ENCODE measurements around the gene EFNB2.

Gene EFNB2

DNA sequence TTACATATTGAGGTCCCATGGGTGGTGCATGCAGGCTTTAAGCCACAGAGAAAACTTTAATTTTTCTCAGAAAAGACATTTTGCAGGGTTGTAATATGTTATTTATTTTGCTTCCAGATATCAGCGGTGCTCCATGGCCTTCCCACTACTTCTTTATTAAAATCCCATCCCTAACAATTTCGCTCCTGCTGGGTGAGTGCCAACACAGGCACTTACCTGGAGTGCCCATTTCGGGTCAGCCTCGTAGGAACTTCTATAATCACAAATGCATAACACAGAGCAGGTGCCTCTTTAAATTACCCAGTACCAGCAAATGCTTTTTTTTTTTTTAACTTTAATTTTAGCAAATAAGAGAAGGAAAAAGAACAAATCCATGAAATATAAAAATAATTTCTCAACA, 86.4 kb downstream of the EFNB2 start:
- no peak for TF ChIP-seq TCF12 (IDR thresholded peaks at IDR 0.05; ENCODE audit: low read depth)
- no peak for TF ChIP-seq CEBPB (IDR thresholded peaks at IDR 0.05)
- TF ChIP-seq TEAD4 (IDR thresholded peaks at IDR 0.05), result no peak
- no peak for TF ChIP-seq ZBTB7A (IDR thresholded peaks at IDR 0.05; ENCODE audit: low read depth)
- TF ChIP-seq FOXM1 (IDR thresholded peaks at IDR 0.05; ENCODE audit: borderline replicate concordance, low read depth), result no peak
- TF ChIP-seq EP300 (IDR thresholded peaks at IDR 0.05; ENCODE audit: borderline replicate concordance), result no peak
- TF ChIP-seq NFIC (IDR thresholded peaks at IDR 0.05), result no peak
- TF ChIP-seq, protein P1, sequence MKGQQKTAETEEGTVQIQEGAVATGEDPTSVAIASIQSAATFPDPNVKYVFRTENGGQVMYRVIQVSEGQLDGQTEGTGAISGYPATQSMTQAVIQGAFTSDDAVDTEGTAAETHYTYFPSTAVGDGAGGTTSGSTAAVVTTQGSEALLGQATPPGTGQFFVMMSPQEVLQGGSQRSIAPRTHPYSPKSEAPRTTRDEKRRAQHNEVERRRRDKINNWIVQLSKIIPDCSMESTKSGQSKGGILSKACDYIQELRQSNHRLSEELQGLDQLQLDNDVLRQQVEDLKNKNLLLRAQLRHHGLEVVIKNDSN (IDR thresholded peaks at IDR 0.05), result no peak
- no peak for TF ChIP-seq YY1 (IDR thresholded peaks at IDR 0.05; ENCODE audit: low read depth)
- TF ChIP-seq, protein P2, sequence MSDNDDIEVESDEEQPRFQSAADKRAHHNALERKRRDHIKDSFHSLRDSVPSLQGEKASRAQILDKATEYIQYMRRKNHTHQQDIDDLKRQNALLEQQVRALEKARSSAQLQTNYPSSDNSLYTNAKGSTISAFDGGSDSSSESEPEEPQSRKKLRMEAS (IDR thresholded peaks at IDR 0.05), result no peak
- no peak for TF ChIP-seq RAD21 (IDR thresholded peaks at IDR 0.05; ENCODE audit: low read depth)
- TF ChIP-seq TAF1 (IDR thresholded peaks at IDR 0.05; ENCODE audit: low read depth), result no peak
- TF ChIP-seq CREB1 (IDR thresholded peaks at IDR 0.05; ENCODE audit: low read depth), result no peak
- TF ChIP-seq, protein P3, sequence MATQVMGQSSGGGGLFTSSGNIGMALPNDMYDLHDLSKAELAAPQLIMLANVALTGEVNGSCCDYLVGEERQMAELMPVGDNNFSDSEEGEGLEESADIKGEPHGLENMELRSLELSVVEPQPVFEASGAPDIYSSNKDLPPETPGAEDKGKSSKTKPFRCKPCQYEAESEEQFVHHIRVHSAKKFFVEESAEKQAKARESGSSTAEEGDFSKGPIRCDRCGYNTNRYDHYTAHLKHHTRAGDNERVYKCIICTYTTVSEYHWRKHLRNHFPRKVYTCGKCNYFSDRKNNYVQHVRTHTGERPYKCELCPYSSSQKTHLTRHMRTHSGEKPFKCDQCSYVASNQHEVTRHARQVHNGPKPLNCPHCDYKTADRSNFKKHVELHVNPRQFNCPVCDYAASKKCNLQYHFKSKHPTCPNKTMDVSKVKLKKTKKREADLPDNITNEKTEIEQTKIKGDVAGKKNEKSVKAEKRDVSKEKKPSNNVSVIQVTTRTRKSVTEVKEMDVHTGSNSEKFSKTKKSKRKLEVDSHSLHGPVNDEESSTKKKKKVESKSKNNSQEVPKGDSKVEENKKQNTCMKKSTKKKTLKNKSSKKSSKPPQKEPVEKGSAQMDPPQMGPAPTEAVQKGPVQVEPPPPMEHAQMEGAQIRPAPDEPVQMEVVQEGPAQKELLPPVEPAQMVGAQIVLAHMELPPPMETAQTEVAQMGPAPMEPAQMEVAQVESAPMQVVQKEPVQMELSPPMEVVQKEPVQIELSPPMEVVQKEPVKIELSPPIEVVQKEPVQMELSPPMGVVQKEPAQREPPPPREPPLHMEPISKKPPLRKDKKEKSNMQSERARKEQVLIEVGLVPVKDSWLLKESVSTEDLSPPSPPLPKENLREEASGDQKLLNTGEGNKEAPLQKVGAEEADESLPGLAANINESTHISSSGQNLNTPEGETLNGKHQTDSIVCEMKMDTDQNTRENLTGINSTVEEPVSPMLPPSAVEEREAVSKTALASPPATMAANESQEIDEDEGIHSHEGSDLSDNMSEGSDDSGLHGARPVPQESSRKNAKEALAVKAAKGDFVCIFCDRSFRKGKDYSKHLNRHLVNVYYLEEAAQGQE (IDR thresholded peaks at IDR 0.05; ENCODE audit: low read depth), result no peak
- TF ChIP-seq EGR1 (IDR thresholded peaks at IDR 0.05), result no peak

DNA sequence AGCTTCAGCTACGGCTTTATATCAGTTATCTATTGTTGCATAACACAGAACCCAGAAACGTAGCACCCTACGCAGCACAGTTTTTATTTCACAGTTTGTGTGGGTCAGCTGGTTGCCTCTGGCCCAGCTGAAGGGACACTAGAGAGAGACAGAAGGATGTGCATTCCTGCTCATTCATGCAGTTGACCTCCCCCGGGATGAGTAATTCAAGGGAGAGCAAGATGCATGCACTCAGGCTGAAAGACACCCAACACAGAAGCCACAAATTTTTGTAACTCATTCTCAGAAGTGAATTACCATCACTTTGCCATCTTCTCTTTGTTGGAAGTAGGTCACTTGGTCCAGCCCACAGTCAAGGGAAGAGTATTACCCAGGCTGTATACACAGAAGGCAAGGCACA, 89.5 kb downstream of the EFNB2 start:
- TF ChIP-seq YY1 (IDR thresholded peaks at IDR 0.05; ENCODE audit: low read depth) (no peak), FOXM1 (IDR thresholded peaks at IDR 0.05; ENCODE audit: borderline replicate concordance, low read depth) (no peak), TAF1 (IDR thresholded peaks at IDR 0.05; ENCODE audit: low read depth) (no peak)
- TF ChIP-seq, protein P3 (IDR thresholded peaks at IDR 0.05; ENCODE audit: low read depth), result no peak

DNA sequence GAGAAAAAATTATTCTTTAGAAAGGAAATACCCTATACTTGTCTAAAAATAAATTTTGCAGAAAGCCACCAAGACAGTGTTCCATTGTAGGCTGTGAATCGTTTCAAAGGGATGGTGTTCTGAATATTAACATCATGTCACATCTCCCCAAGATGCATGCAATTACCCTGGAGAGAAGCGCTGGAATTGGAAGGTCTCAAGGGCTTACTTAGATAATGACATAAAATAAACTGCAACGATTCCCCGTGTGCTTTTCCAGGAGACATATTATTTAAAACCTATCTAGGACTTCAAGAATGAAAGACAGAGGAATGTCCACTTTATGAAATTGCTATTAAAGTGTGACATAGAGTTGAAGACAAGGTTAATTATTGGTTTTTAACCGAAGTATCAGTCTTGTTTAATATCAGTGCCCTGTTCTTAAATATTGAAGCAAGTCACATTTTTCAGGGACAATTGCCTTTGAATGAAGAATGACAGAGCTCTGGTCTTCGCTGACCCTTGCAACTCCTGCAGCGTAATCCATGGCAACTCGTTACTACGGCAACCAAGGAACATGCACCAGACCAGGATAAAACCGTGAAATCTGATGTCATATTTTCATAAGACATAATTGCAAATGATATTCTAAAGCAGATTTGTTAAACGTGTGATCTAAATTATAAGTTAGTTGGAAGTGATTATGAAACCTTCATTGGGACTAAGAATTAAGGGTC, 91.7 kb downstream of the EFNB2 start:
- TF ChIP-seq ZBTB7A (IDR thresholded peaks at IDR 0.05; ENCODE audit: low read depth) (no peak), FOXM1 (IDR thresholded peaks at IDR 0.05; ENCODE audit: borderline replicate concordance, low read depth) (no peak), EP300 (IDR thresholded peaks at IDR 0.05; ENCODE audit: borderline replicate concordance) (no peak), NFIC (IDR thresholded peaks at IDR 0.05) (no peak), YY1 (IDR thresholded peaks at IDR 0.05; ENCODE audit: low read depth) (no peak), TAF1 (IDR thresholded peaks at IDR 0.05; ENCODE audit: low read depth) (no peak), CEBPB (IDR thresholded peaks at IDR 0.05) (no peak), EGR1 (IDR thresholded peaks at IDR 0.05) (no peak), TEAD4 (IDR thresholded peaks at IDR 0.05) (no peak), CREB1 (IDR thresholded peaks at IDR 0.05; ENCODE audit: low read depth) (no peak)
- TF ChIP-seq, protein P1 (IDR thresholded peaks at IDR 0.05), result no peak
- TF ChIP-seq, protein P3 (IDR thresholded peaks at IDR 0.05; ENCODE audit: low read depth), result no peak

DNA sequence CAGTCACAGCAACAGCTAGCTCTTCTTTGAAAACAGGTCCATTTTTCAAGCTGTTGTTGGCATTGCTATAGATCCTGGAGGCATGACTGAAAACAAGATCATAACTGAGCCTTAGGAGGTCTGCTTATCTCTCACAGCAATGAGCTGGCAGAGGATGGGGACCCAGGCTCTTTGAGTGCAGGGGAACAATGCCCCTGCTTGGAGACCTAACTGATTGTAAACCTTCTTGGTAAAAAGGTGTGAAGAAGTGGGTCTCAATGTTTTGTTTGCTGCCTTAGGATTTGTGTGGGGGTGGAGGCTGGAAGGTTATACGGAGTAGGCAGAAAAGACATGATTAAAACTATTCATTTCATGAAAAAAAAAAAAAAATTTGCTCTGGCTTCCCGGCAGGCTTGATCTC, 94.6 kb downstream of the EFNB2 start:
- TF ChIP-seq CREB1 (IDR thresholded peaks at IDR 0.05; ENCODE audit: low read depth), result no peak
- no peak for TF ChIP-seq EGR1 (IDR thresholded peaks at IDR 0.05)
- no peak for TF ChIP-seq YY1 (IDR thresholded peaks at IDR 0.05; ENCODE audit: low read depth)
- TF ChIP-seq TCF12 (IDR thresholded peaks at IDR 0.05; ENCODE audit: low read depth), result no peak
- no peak for TF ChIP-seq FOXM1 (IDR thresholded peaks at IDR 0.05; ENCODE audit: borderline replicate concordance, low read depth)
- TF ChIP-seq, protein P2 (IDR thresholded peaks at IDR 0.05), result no peak
- TF ChIP-seq, protein P3 (IDR thresholded peaks at IDR 0.05; ENCODE audit: low read depth), result no peak
- no peak for TF ChIP-seq NFIC (IDR thresholded peaks at IDR 0.05)
